Measurements from ENCODE around the gene TTLL10.

DNA sequence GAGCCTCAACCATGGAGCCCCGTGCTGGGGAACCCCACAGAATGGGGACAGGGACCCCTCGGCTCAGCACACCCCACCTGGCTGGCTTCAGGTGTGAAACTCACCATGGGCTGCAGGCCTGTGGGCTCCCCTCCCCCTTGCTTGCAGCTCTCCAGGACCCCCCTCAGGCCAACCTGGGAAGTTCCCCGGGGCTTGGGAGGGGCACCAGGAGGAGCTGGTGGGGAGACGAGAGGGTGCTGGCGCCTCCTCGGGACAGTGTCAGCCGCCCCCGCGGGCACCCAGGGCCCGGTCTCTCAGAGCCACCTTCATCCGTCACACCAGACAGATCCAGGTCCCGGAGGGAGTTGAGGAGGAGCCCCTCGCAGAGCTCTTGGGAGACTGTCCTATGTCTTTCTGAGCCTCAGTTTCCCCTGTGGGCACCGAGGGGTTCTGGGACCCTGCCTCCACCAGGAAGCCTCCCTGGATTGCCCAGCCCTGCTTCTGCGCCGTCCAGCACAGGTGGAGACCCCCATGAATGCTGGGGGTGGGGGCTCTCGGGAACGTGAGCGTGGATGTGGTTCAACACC, 33.4 kb downstream of the TTLL10 start:
- TF ChIP-seq, protein P1, sequence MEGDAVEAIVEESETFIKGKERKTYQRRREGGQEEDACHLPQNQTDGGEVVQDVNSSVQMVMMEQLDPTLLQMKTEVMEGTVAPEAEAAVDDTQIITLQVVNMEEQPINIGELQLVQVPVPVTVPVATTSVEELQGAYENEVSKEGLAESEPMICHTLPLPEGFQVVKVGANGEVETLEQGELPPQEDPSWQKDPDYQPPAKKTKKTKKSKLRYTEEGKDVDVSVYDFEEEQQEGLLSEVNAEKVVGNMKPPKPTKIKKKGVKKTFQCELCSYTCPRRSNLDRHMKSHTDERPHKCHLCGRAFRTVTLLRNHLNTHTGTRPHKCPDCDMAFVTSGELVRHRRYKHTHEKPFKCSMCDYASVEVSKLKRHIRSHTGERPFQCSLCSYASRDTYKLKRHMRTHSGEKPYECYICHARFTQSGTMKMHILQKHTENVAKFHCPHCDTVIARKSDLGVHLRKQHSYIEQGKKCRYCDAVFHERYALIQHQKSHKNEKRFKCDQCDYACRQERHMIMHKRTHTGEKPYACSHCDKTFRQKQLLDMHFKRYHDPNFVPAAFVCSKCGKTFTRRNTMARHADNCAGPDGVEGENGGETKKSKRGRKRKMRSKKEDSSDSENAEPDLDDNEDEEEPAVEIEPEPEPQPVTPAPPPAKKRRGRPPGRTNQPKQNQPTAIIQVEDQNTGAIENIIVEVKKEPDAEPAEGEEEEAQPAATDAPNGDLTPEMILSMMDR (conservative IDR thresholded peaks at IDR 0.05; ENCODE audit: low read length) = no peak; the same call in 1 of the 2 replicates
- TF ChIP-seq EZH2phosphoT487 (IDR thresholded peaks at IDR 0.05; ENCODE audit: borderline replicate concordance) = no peak

Data from Loucy (cell line).